Measurements from ENCODE around the gene FAM209A. TPM values are rescaled to one million over a fixed set of nuclear protein-coding genes. Genes with fewer than 3 reads are reported as not detected.

FAM209A gene
- total and polyA plus RNA-seq, 2 donors (not counting 1 experiment from before 2014, with no cell fraction given), result 3.3 to 4.8 TPM

DNA sequence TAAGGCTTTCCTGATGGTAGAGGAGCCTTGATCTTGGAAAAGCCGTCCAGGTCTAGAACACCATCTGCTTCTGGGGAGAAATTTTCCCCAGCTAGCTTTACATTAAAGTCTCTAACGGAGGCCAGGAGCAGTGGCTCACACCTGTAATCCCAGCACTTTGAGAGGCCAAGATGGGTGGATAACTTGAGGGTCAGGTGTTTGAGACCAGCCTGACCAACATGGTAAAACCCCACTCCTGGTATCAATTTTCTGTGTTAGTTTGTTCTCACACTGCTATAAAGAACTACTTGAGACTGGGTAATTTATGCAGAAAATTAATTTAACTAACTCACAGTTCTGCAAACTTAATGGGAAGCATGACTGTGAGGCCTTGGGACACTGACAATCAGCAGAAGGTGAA, 46.3 kb downstream of the FAM209A start:
- no peaks in the 10 kb centered on the region for H3K9me3 ChIP-seq (ENCODE audit: control extremely low read depth in 1 of 3, control insufficient read depth in 2 of 3, insufficient read depth in 1 of 3, low read length in 2 of 3)
- H3K4me1 ChIP-seq (ENCODE audit: control insufficient read depth in 2 of 2, insufficient read depth in 2 of 2, low read length in 2 of 2), result no peaks in the 10 kb centered on the region
- no peak overlapping the region for H2AFZ ChIP-seq (ENCODE audit: insufficient read depth, low read depth, low read length, poor library complexity, severe bottlenecking)
- Mint-ChIP-seq H3K4me1 (no peaks in the 10 kb centered on the region), H3K4me3 (no peak overlapping the region), H3K9me3 (ENCODE audit: insufficient read depth) (no peaks in the 10 kb centered on the region), H3K27ac (no peak overlapping the region), H3K27me3 (peaks cover 24% of the 10 kb centered on the region)
- TF ChIP-seq, protein P1, sequence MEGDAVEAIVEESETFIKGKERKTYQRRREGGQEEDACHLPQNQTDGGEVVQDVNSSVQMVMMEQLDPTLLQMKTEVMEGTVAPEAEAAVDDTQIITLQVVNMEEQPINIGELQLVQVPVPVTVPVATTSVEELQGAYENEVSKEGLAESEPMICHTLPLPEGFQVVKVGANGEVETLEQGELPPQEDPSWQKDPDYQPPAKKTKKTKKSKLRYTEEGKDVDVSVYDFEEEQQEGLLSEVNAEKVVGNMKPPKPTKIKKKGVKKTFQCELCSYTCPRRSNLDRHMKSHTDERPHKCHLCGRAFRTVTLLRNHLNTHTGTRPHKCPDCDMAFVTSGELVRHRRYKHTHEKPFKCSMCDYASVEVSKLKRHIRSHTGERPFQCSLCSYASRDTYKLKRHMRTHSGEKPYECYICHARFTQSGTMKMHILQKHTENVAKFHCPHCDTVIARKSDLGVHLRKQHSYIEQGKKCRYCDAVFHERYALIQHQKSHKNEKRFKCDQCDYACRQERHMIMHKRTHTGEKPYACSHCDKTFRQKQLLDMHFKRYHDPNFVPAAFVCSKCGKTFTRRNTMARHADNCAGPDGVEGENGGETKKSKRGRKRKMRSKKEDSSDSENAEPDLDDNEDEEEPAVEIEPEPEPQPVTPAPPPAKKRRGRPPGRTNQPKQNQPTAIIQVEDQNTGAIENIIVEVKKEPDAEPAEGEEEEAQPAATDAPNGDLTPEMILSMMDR (IDR thresholded peaks at IDR 0.05), result no peak
- no peak for TF ChIP-seq EZH2 (IDR thresholded peaks at IDR 0.05; ENCODE audit: borderline replicate concordance, insufficient read depth, low read depth, low read length, poor library complexity, severe bottlenecking)
- no peak overlapping the region for H3K27ac ChIP-seq (ENCODE audit: low read length in 2 of 2)
- H3K36me3 ChIP-seq (replicated peaks in 1 of 2; ENCODE audit: control extremely low read depth in 1 of 2, control insufficient read depth in 1 of 2, extremely low read depth in 1 of 2, insufficient read depth in 2 of 2, low read length in 1 of 2), result no peaks in the 10 kb centered on the region
- ChIA-PET POLR2A (no interaction called here), CTCF (no interaction called here)
- H4K20me1 ChIP-seq (ENCODE audit: control insufficient read depth, insufficient read depth, low read length, poor library complexity, severe bottlenecking), result no peaks in the 10 kb centered on the region
- WGBS (ENCODE audit: insufficient coverage), result 0% methylated on average over 1 of the region's 2 CpGs
- DNase-seq, result no peak
- peaks cover 0 to 3% (median 0%) of the 10 kb centered on the region in 4 experiments for H3K27me3 ChIP-seq (replicated peaks in 1 of 4; ENCODE audit: control extremely low read depth in 1 of 4, control insufficient read depth in 3 of 4, insufficient read depth in 4 of 4, low read length in 3 of 4)
- no peak overlapping the region for H3K4me2 ChIP-seq (replicated peaks; ENCODE audit: low read depth, low read length, poor library complexity, severe bottlenecking)
- H3K9ac ChIP-seq (ENCODE audit: low read length), result no peak overlapping the region
- H3K4me3 ChIP-seq (ENCODE audit: control extremely low read depth in 1 of 5, extremely low read depth in 1 of 5, insufficient read depth in 1 of 5, low read depth in 2 of 5, low read length in 4 of 5), result no peak overlapping the region
- ATAC-seq (ENCODE audit: low read depth), result no peak
- no peaks in the 10 kb centered on the region for H3K79me2 ChIP-seq (ENCODE audit: control insufficient read depth, insufficient read depth, low read length)
- intact Hi-C loops (cut with micrococcal nuclease), result no loop called here

DNA sequence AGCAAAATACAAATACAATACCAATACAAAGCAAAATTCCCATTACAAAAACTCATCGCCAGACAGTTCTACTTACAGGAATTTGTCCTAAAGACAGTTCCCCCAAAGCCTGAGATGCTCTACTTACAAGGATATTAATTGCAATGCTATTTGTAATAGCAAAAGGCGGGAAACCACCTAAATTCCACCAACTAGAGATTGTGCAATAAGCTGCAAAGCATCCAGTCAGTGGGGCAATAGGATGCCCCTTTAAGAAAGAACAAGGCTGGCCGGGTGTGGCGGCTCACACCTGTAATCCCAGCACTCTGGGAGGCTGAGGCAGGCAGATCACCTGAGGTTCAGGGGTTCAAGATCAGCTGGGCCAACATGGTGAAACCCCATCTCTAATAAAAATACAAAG, 47.6 kb downstream of the FAM209A start:
- Histone ChIP-seq H3K9ac (ENCODE audit: low read length) (no peak overlapping the region), H3K4me2 (replicated peaks; ENCODE audit: low read depth, low read length, poor library complexity, severe bottlenecking) (no peak overlapping the region), H3K27ac (ENCODE audit: low read length in 2 of 2) (no peak overlapping the region), H3K4me3 (ENCODE audit: control extremely low read depth in 1 of 5, extremely low read depth in 1 of 5, insufficient read depth in 1 of 5, low read depth in 2 of 5, low read length in 4 of 5) (no peak overlapping the region), H3K27me3 (replicated peaks in 1 of 4; ENCODE audit: control extremely low read depth in 1 of 4, control insufficient read depth in 3 of 4, insufficient read depth in 4 of 4, low read length in 3 of 4) (peaks cover 0 to 3% (median 0%) of the 10 kb centered on the region in 4 experiments), H2AFZ (ENCODE audit: insufficient read depth, low read depth, low read length, poor library complexity, severe bottlenecking) (no peak overlapping the region), H3K4me1 (ENCODE audit: control insufficient read depth in 2 of 2, insufficient read depth in 2 of 2, low read length in 2 of 2) (no peaks in the 10 kb centered on the region), H3K36me3 (replicated peaks in 1 of 2; ENCODE audit: control extremely low read depth in 1 of 2, control insufficient read depth in 1 of 2, extremely low read depth in 1 of 2, insufficient read depth in 2 of 2, low read length in 1 of 2) (no peaks in the 10 kb centered on the region), H3K9me3 (ENCODE audit: control extremely low read depth in 1 of 3, control insufficient read depth in 2 of 3, insufficient read depth in 1 of 3, low read length in 2 of 3) (no peaks in the 10 kb centered on the region), H3K79me2 (ENCODE audit: control insufficient read depth, insufficient read depth, low read length) (no peaks in the 10 kb centered on the region), H4K20me1 (ENCODE audit: control insufficient read depth, insufficient read depth, low read length, poor library complexity, severe bottlenecking) (no peaks in the 10 kb centered on the region)
- no peak overlapping the region for H3K4me3 Mint-ChIP-seq
- DNase-seq (no peak), ATAC-seq (ENCODE audit: low read depth) (no peak)
- WGBS (ENCODE audit: insufficient coverage), result 80% methylated on average over 1 of the region's 4 CpGs
- no peak overlapping the region for H3K27ac Mint-ChIP-seq
- no peaks in the 10 kb centered on the region for H3K9me3 Mint-ChIP-seq (ENCODE audit: insufficient read depth)
- intact Hi-C loops (cut with micrococcal nuclease), result no loop called here
- ChIA-PET CTCF (interaction anchor here (0.8 kb wide), 1 partner anchor 22 kb away, joined by 3 read pairs; no protein-coding TSS in a partner anchor), POLR2A (no interaction called here)
- H3K27me3 Mint-ChIP-seq, result peaks cover 27% of the 10 kb centered on the region
- TF ChIP-seq, protein P1 (IDR thresholded peaks at IDR 0.05), result no peak
- TF ChIP-seq EZH2 (IDR thresholded peaks at IDR 0.05; ENCODE audit: borderline replicate concordance, insufficient read depth, low read depth, low read length, poor library complexity, severe bottlenecking), result no peak
- no peaks in the 10 kb centered on the region for H3K4me1 Mint-ChIP-seq

All from B cell (primary cell).